ENCODE results near the gene H1-8.

Gene H1-8

DNA sequence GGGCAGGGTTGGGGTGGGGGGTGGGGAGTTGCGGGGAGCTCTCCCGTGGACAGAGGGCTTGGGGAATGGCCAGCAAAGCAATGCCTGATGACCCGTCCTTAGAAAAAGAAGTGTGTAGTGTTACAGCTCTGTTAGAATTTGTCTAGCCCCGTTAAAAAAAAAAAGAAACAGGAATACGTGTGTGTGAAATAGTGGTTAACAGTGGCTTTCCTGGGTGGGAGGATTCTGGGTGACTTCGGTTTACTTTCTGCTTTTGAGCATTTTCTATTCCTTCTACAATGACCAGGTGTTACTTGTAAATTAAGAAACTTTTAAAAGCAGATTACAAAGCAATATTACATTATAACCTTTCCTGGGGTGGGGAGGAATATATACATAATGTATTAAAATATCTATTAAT is 25.0 kb downstream of the H1-8 start:
- TF ChIP-seq ZBTB7A (IDR thresholded peaks at IDR 0.05; ENCODE audit: low read depth) (no peak), CEBPB (IDR thresholded peaks at IDR 0.05) (no peak), TCF12 (IDR thresholded peaks at IDR 0.05; ENCODE audit: low read depth) (no peak), RAD21 (IDR thresholded peaks at IDR 0.05; ENCODE audit: low read depth) (no peak), EGR1 (IDR thresholded peaks at IDR 0.05) (no peak), EP300 (IDR thresholded peaks at IDR 0.05; ENCODE audit: borderline replicate concordance) (no peak), TAF1 (IDR thresholded peaks at IDR 0.05; ENCODE audit: low read depth) (no peak)
- TF ChIP-seq, protein P1, sequence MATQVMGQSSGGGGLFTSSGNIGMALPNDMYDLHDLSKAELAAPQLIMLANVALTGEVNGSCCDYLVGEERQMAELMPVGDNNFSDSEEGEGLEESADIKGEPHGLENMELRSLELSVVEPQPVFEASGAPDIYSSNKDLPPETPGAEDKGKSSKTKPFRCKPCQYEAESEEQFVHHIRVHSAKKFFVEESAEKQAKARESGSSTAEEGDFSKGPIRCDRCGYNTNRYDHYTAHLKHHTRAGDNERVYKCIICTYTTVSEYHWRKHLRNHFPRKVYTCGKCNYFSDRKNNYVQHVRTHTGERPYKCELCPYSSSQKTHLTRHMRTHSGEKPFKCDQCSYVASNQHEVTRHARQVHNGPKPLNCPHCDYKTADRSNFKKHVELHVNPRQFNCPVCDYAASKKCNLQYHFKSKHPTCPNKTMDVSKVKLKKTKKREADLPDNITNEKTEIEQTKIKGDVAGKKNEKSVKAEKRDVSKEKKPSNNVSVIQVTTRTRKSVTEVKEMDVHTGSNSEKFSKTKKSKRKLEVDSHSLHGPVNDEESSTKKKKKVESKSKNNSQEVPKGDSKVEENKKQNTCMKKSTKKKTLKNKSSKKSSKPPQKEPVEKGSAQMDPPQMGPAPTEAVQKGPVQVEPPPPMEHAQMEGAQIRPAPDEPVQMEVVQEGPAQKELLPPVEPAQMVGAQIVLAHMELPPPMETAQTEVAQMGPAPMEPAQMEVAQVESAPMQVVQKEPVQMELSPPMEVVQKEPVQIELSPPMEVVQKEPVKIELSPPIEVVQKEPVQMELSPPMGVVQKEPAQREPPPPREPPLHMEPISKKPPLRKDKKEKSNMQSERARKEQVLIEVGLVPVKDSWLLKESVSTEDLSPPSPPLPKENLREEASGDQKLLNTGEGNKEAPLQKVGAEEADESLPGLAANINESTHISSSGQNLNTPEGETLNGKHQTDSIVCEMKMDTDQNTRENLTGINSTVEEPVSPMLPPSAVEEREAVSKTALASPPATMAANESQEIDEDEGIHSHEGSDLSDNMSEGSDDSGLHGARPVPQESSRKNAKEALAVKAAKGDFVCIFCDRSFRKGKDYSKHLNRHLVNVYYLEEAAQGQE (IDR thresholded peaks at IDR 0.05; ENCODE audit: low read depth): no peak
- TF ChIP-seq, protein P2, sequence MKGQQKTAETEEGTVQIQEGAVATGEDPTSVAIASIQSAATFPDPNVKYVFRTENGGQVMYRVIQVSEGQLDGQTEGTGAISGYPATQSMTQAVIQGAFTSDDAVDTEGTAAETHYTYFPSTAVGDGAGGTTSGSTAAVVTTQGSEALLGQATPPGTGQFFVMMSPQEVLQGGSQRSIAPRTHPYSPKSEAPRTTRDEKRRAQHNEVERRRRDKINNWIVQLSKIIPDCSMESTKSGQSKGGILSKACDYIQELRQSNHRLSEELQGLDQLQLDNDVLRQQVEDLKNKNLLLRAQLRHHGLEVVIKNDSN (IDR thresholded peaks at IDR 0.05): no peak
- TF ChIP-seq, protein P3, sequence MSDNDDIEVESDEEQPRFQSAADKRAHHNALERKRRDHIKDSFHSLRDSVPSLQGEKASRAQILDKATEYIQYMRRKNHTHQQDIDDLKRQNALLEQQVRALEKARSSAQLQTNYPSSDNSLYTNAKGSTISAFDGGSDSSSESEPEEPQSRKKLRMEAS (IDR thresholded peaks at IDR 0.05): no peak

DNA sequence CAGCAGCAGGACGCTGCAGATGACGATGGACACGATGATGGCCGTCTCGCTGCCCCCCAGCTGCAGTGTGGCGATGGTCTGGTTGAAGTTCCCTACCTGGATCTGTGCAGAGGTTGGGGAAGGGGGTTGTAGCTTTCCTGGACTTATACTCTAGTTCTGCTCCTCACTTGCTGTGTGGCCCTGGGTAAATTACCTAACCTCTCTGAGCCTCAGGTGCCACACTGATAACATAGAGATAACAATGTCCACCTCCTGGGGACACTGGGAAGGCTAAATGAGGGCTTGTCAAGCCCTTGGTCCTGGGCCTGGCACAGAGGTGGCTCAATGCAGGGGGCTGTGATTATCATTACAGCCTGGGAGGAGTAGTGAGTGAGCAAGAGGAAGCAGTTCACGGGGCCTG is 26.9 kb downstream of the H1-8 start:
- TF ChIP-seq FOXM1 (IDR thresholded peaks at IDR 0.05; ENCODE audit: borderline replicate concordance, low read depth) (no peak), CEBPB (IDR thresholded peaks at IDR 0.05) (no peak), CREB1 (IDR thresholded peaks at IDR 0.05; ENCODE audit: low read depth) (no peak), TCF12 (IDR thresholded peaks at IDR 0.05; ENCODE audit: low read depth) (no peak), NFIC (IDR thresholded peaks at IDR 0.05) (no peak), EGR1 (IDR thresholded peaks at IDR 0.05) (no peak), ZBTB7A (IDR thresholded peaks at IDR 0.05; ENCODE audit: low read depth) (no peak), RAD21 (IDR thresholded peaks at IDR 0.05; ENCODE audit: low read depth) (no peak), TAF1 (IDR thresholded peaks at IDR 0.05; ENCODE audit: low read depth) (no peak), YY1 (IDR thresholded peaks at IDR 0.05; ENCODE audit: low read depth) (no peak), TEAD4 (IDR thresholded peaks at IDR 0.05) (no peak), EP300 (IDR thresholded peaks at IDR 0.05; ENCODE audit: borderline replicate concordance) (no peak)
- TF ChIP-seq, protein P3 (IDR thresholded peaks at IDR 0.05): no peak
- TF ChIP-seq, protein P2 (IDR thresholded peaks at IDR 0.05): no peak
- TF ChIP-seq, protein P1 (IDR thresholded peaks at IDR 0.05; ENCODE audit: low read depth): no peak

DNA sequence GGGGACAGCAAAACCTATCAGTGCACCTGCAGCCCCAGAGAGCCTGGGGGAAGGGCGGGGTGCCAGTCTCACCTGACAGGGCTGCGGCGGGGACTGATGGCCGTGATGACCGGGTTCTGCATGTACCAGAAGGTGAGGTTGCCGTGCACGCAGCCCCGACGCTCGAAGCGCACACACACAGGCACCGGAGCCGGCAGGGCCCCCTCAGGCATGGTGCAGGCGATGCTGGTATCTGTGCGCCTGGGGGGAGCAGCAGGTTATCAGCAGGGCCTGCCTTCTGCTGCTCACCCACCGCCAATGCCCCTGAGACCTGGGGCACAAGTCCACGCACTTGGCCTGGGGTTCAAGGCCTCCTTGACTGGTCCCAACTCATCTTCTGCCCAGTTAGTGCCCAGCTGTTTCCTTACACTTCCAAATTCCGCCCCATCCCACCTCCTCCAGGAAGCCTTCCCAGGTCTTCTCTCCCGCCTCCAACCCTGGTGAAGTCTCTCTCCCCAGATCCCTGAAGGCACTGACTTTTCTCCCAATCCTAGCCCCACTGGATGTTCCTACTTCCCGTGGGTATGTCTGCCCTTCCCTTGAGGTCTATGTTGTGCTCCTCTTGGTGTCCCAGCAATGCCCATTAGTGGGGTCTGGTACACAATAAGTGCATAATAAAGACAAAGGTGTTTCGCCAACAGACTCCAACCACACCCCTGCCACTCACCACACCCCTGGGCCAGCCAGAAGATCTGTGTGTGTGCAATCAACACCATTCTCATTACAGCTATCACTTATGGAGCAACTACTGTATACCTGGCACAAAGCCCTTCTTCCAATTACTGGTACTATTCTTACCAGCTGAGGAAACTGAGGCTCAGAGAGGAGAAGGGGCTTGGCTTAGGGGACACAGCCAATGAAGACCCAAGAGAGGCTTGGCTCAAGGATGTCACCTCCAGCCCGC is 28.9 kb downstream of the H1-8 start:
- TF ChIP-seq, protein P3 (IDR thresholded peaks at IDR 0.05): no peak
- TF ChIP-seq TAF1 (IDR thresholded peaks at IDR 0.05; ENCODE audit: low read depth): no peak
- no peak for TF ChIP-seq RAD21 (IDR thresholded peaks at IDR 0.05; ENCODE audit: low read depth)
- no peak for TF ChIP-seq CREB1 (IDR thresholded peaks at IDR 0.05; ENCODE audit: low read depth)

DNA sequence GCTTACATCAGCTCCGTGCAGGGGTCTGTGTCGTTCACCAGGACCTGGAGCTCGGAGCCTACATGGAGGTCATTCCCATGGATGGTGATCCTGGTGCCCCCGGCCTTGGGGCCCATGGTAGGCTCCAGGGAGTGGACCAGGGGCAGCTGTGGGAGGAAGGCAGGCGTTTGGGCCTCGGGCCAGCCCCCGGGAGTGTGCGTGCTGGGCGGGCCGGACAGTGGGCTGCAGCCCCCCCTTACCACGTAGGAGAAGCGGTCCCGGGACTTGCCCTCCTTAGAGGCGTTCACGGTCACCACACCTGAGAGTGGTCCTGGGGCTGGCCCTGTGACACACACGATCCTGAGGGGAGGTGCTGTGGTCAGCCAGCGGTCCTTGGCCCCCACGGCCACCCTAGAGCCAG is 29.6 kb downstream of the H1-8 start:
- TF ChIP-seq FOXM1 (IDR thresholded peaks at IDR 0.05; ENCODE audit: borderline replicate concordance, low read depth) (no peak), TEAD4 (IDR thresholded peaks at IDR 0.05) (no peak), CEBPB (IDR thresholded peaks at IDR 0.05) (no peak), YY1 (IDR thresholded peaks at IDR 0.05; ENCODE audit: low read depth) (no peak), ZBTB7A (IDR thresholded peaks at IDR 0.05; ENCODE audit: low read depth) (no peak), RAD21 (IDR thresholded peaks at IDR 0.05; ENCODE audit: low read depth) (no peak), TAF1 (IDR thresholded peaks at IDR 0.05; ENCODE audit: low read depth) (no peak), EP300 (IDR thresholded peaks at IDR 0.05; ENCODE audit: borderline replicate concordance) (no peak), TCF12 (IDR thresholded peaks at IDR 0.05; ENCODE audit: low read depth) (no peak), EGR1 (IDR thresholded peaks at IDR 0.05) (no peak), CREB1 (IDR thresholded peaks at IDR 0.05; ENCODE audit: low read depth) (no peak), NFIC (IDR thresholded peaks at IDR 0.05) (no peak)
- TF ChIP-seq, protein P1 (IDR thresholded peaks at IDR 0.05; ENCODE audit: low read depth): no peak
- TF ChIP-seq, protein P2 (IDR thresholded peaks at IDR 0.05): no peak
- TF ChIP-seq, protein P3 (IDR thresholded peaks at IDR 0.05): no peak

Measured in Ishikawa (cell line).